ENCODE results near the gene RCOR2. TPM values are rescaled to one million over a fixed set of nuclear protein-coding genes. Genes with fewer than 3 reads are reported as not detected.

The RCOR2 gene
- total RNA-seq, 1 donor from 2014 or later = 7.8 TPM

DNA sequence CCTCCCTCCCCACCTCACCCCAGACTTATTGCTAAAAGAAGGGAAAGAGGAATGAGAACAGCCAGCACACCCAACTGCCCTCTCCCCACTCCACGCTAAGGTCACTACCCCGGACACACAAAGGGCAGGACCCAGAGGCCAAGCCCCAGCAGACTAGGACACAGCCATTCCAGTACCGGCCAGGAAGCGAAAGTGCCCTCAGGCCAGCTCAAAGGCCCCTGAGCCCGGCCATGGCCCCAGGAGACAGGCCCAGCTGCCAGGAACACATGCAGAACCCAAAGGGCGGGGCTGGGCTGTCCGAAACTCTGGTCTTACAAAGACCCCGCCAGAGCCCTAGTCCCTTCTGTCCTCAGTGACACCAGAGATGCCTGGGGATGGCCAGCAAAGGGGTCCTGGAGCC is 5.5 kb downstream of the RCOR2 start:
- Histone ChIP-seq H3K27me3 (ENCODE audit: control insufficient read depth, insufficient read depth, low read length) (no peaks in the 10 kb centered on the region), H3K4me3 (ENCODE audit: low read depth, low read length) (no peak overlapping the region), H3K36me3 (ENCODE audit: control insufficient read depth, insufficient read depth, low read length) (peaks cover 1% of the 10 kb centered on the region)
- no peak for DNase-seq (ENCODE audit: low read depth)
- TF ChIP-seq, protein P1, sequence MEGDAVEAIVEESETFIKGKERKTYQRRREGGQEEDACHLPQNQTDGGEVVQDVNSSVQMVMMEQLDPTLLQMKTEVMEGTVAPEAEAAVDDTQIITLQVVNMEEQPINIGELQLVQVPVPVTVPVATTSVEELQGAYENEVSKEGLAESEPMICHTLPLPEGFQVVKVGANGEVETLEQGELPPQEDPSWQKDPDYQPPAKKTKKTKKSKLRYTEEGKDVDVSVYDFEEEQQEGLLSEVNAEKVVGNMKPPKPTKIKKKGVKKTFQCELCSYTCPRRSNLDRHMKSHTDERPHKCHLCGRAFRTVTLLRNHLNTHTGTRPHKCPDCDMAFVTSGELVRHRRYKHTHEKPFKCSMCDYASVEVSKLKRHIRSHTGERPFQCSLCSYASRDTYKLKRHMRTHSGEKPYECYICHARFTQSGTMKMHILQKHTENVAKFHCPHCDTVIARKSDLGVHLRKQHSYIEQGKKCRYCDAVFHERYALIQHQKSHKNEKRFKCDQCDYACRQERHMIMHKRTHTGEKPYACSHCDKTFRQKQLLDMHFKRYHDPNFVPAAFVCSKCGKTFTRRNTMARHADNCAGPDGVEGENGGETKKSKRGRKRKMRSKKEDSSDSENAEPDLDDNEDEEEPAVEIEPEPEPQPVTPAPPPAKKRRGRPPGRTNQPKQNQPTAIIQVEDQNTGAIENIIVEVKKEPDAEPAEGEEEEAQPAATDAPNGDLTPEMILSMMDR (IDR thresholded peaks at IDR 0.05; ENCODE audit: insufficient read depth, low read length, poor library complexity, severe bottlenecking) = no peak

DNA sequence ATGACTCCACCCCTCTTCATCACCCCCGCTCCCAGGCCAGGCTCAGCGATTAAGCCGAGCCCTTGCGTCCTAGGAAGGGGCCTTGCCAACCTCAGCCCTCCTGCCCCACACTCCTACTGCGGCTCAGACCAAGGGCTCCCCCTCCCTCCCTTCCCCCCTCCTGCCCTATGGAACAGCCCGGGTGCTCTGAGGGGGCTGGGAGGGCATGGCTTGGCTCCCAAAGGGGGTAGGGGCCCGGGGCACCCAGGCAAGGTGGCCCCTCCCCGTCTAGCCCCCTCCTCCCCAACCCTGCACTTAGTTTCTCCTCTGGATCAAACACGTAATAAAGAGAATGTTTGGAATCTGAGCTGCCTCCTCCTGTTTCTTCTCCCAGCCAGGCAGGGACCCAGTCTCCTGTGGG is 6.3 kb downstream of the RCOR2 start:
- TF ChIP-seq, protein P1 (IDR thresholded peaks at IDR 0.05; ENCODE audit: insufficient read depth, low read length, poor library complexity, severe bottlenecking) = no peak
- Histone ChIP-seq H3K36me3 (ENCODE audit: control insufficient read depth, insufficient read depth, low read length) (peaks cover 1% of the 10 kb centered on the region), H3K27me3 (ENCODE audit: control insufficient read depth, insufficient read depth, low read length) (no peaks in the 10 kb centered on the region), H3K4me3 (ENCODE audit: low read depth, low read length) (no peak overlapping the region)
- no peak for DNase-seq (ENCODE audit: low read depth)

DNA sequence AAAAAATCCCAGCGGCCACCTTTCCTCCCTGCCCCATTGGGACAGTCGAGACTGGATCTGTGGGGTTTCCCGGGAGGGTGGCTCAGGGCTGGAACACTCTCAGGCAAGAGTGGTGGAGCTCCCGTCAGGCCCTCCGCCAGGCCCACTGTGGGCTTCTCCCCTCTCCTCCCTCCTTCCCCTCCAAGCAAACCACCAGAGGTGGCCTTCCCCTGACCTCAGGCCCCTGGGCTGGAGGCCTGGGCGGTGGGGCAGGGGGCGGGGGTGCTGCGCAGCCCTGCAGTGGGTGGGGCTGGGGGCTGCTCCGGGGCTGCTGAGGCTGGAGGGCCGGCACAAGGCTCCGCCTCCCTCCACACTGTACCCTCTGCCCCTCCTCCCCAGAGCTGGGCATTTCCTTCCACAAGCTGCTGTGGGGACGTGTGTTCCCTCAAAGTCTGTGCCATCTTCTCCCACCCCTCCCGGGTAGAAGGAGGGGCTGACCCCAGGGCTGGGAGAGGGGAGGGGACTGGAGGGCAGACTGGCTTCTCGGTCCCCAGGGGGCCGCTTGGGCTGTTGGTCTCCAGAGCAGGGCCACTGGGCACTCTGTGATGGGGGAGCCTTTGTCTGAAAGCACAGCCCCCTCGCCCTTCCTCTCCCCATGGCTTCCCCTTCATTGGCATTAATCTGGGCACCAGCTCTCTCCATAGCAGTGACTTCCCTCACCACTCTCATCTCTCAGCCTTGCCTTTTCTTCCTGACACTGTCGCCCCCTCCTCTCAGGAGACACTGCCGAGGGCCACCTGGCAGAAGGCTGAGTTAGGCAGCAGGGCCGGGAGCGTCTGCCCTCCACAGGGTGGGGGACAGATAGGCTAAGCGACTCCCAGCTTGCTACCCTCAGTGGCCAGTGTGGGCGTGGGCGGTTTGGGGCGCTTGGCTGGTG is 7.1 kb downstream of the RCOR2 start:
- DNase-seq (ENCODE audit: low read depth) = no peak
- Histone ChIP-seq H3K27me3 (ENCODE audit: control insufficient read depth, insufficient read depth, low read length) (no peaks in the 10 kb centered on the region), H3K4me3 (ENCODE audit: low read depth, low read length) (no peak overlapping the region), H3K36me3 (ENCODE audit: control insufficient read depth, insufficient read depth, low read length) (peaks cover 1% of the 10 kb centered on the region)
- TF ChIP-seq, protein P1 (IDR thresholded peaks at IDR 0.05; ENCODE audit: insufficient read depth, low read length, poor library complexity, severe bottlenecking) = no peak

DNA sequence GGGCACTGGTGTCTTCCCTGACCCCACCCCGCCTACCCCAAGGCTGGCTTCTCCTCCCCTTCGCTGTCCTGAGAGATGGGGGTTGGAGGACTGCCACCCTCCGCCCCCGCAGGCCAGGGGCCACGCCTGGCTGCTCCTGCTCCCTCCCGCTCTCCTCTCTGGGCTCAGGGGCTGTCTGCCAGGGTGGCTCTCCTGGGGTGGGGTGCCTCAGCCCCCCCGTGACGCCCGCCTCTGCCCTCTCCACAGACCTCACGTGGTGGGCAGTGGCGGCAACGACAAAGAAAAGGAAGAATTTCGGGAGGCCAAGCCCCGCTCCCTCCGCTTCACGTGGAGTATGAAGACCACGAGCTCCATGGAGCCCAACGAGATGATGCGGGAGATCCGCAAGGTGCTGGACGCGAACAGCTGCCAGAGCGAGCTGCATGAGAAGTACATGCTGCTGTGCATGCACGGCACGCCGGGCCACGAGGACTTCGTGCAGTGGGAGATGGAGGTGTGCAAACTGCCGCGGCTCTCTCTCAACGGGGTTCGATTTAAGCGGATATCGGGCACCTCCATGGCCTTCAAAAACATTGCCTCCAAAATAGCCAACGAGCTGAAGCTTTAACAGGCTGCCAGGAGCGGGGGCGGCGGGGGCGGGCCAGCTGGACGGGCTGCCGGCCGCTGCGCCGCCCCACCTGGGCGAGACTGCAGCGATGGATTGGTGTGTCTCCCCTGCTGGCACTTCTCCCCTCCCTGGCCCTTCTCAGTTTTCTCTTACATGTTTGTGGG is 8.1 kb downstream of the RCOR2 start:
- Histone ChIP-seq H3K4me3 (ENCODE audit: low read depth, low read length) (no peak overlapping the region), H3K27me3 (ENCODE audit: control insufficient read depth, insufficient read depth, low read length) (no peaks in the 10 kb centered on the region), H3K36me3 (ENCODE audit: control insufficient read depth, insufficient read depth, low read length) (peaks cover 1% of the 10 kb centered on the region)
- DNase-seq (ENCODE audit: low read depth) = no peak
- TF ChIP-seq, protein P1 (IDR thresholded peaks at IDR 0.05; ENCODE audit: insufficient read depth, low read length, poor library complexity, severe bottlenecking) = no peak

DNA sequence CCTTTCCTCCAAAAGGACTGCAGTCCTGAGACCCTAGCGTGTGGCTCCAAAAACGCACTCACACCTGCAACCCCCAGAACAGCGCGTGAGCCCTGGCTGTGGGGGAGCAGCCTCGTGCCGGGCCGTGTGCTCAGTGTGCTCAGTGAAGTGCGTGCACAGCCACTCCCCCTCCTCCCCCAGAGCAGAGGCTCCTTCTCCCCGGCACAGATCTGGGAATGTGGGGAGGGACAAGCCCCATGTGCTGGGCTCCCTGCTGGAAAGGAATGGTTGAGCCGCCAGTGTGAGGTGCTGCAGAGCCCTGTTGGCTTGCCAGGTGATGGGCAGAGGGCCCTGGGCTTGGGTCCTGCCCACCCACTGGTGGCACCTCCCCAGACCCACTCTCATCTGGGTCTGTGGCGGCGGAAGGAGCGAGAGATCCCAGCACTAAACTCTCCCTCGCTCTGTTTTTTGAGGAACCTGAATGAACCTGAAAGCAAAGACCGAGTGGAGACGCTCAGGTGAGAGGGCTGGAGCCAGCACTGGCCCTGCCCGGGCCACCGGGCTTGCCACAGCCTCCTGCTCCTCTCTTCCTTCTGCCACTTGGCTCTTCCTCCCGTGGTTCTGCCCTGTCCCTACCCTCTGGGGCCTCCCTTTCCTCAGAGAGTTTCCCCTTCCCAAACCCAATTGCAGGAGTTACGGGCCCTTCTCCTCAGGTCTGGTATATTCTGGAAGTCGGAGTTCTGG is 9.0 kb downstream of the RCOR2 start:
- Histone ChIP-seq H3K4me3 (ENCODE audit: low read depth, low read length) (no peak overlapping the region), H3K27me3 (ENCODE audit: control insufficient read depth, insufficient read depth, low read length) (no peaks in the 10 kb centered on the region), H3K36me3 (ENCODE audit: control insufficient read depth, insufficient read depth, low read length) (peaks cover 3% of the 10 kb centered on the region)
- TF ChIP-seq, protein P1 (IDR thresholded peaks at IDR 0.05; ENCODE audit: insufficient read depth, low read length, poor library complexity, severe bottlenecking) = peak; percentile 34
- no peak for DNase-seq (ENCODE audit: low read depth)

Measured in kidney epithelial cell (primary cell).